B cell (primary cell): ENCODE measurements around the gene TMEM250. TPM values are rescaled to one million over a fixed set of nuclear protein-coding genes. Genes with fewer than 3 reads are reported as not detected.

Source experiments
- ATAC-seq: fragments of 200-7000 bp; cut with Tn5 transposase; one replicate; pipeline ENCODE4 v1.10.0; 2021; ENCODE audit warnings: low read depth, mild to moderate bottlenecking, moderate number of reproducible peaks, moderate library complexity
- CTCF ChIA-PET: fragments of 350-600 bp; sonication (Branson Sonifier 250); formaldehyde crosslinking; loops from one replicate; lab custom pipeline; 2021; ENCODE audit warnings: antibody characterized with exemption, inconsistent platforms; lab: Charles Lee
- POLR2A ChIA-PET: fragments of 350-600 bp; sonication (Branson Sonifier 250); formaldehyde crosslinking; loops from one replicate; lab custom pipeline; 2021; ENCODE audit warnings: antibody characterized with exemption; lab: Charles Lee
- DNase-seq: peaks from one replicate; pipeline ENCODE4 v3.0.0; 2013
- H2AFZ ChIP-seq: 2 replicates; pipeline ENCODE4 v1.6.1; 2012; ENCODE audit warnings: mild to moderate bottlenecking, low read depth, low read length; ENCODE audit not compliant: insufficient read depth, poor library complexity, severe bottlenecking
- H3K27ac ChIP-seq, 2 donors: 1 replicate in 1 of 2; 2 replicates in 1 of 2; pipeline ENCODE4 v1.5.1; 2012 to 2013; ENCODE audit warnings: low read length in 2 of 2, mild to moderate bottlenecking in 2 of 2, moderate library complexity in 1 of 2
- H3K27me3 ChIP-seq, 4 experiments: fragments of 200-600 bp in 1 of 4; sonication (generic) in 1 of 4; replicated peaks in 1 of 4; 1 replicate in 2 of 4; 2 replicates in 2 of 4; pipeline versions ENCODE4 v1.6.1 to v1.7.0; 2013 to 2016; ENCODE audit warnings: low read length in 3 of 4, mild to moderate bottlenecking in 2 of 4, mixed read lengths in 1 of 4, moderate library complexity in 1 of 4; ENCODE audit not compliant: insufficient read depth in 4 of 4, control insufficient read depth in 3 of 4; ENCODE audit errors: control extremely low read depth in 1 of 4
- H3K36me3 ChIP-seq, 2 experiments: replicated peaks in 1 of 2; 1 replicate in 1 of 2; 2 replicates in 1 of 2; pipeline versions ENCODE4 v1.6.1 to v1.7.1; 2013; ENCODE audit warnings: low read length in 1 of 2; ENCODE audit not compliant: insufficient read depth in 2 of 2, control insufficient read depth in 1 of 2; ENCODE audit errors: control extremely low read depth in 1 of 2, extremely low read depth in 1 of 2
- H3K4me1 ChIP-seq, 2 donors: fragments of 200-600 bp in 1 of 2; sonication (generic) in 1 of 2; 1 replicate in 1 of 2; 2 replicates in 1 of 2; pipeline versions ENCODE4 v1.5.1 to v1.6.1; 2013 to 2017; ENCODE audit warnings: low read length in 2 of 2; ENCODE audit not compliant: control insufficient read depth in 2 of 2, insufficient read depth in 2 of 2
- H3K4me2 ChIP-seq: replicated peaks from 2 replicates; pipeline ENCODE3; 2012; ENCODE audit warnings: mild to moderate bottlenecking, low read depth, low read length; ENCODE audit not compliant: poor library complexity, severe bottlenecking
- H3K4me3 ChIP-seq, 5 experiments: fragments of 200-600 bp in 1 of 5; sonication (generic) in 1 of 5; 1 replicate in 3 of 5; 2 replicates in 2 of 5; pipeline versions ENCODE4 v1.5.1 to v1.7.0; 2011 to 2016; ENCODE audit warnings: low read length in 4 of 5, mild to moderate bottlenecking in 4 of 5, low read depth in 2 of 5, control low read depth in 1 of 5, moderate library complexity in 1 of 5; ENCODE audit not compliant: insufficient read depth in 1 of 5; ENCODE audit errors: control extremely low read depth in 1 of 5, extremely low read depth in 1 of 5
- H3K79me2 ChIP-seq: fragments of 200-600 bp; sonication (generic); one replicate; pipeline ENCODE4 v1.6.0; 2016; ENCODE audit warnings: low read length; ENCODE audit not compliant: control insufficient read depth, insufficient read depth
- H3K9ac ChIP-seq: fragments of 200-600 bp; sonication (generic); 2 replicates; pipeline ENCODE4 v1.6.1; 2017; ENCODE audit warnings: mild to moderate bottlenecking, low read length, moderate library complexity
- H3K9me3 ChIP-seq, 3 donors: one replicate each; pipeline versions ENCODE4 v1.6.1 to v1.7.1; 2013; ENCODE audit warnings: low read length in 2 of 3; ENCODE audit not compliant: control insufficient read depth in 2 of 3, insufficient read depth in 1 of 3; ENCODE audit errors: control extremely low read depth in 1 of 3
- H4K20me1 ChIP-seq: 2 replicates; pipeline ENCODE4 v1.6.0; 2012; ENCODE audit warnings: mild to moderate bottlenecking, low read length; ENCODE audit not compliant: insufficient read depth, control insufficient read depth, poor library complexity, severe bottlenecking
- H3K27ac Mint-ChIP-seq: one replicate; pipeline ENCODE4 v1.8.0; 2021; ENCODE audit warnings: mixed read lengths
- H3K27me3 Mint-ChIP-seq: one replicate; pipeline ENCODE4 v1.8.0; 2021; ENCODE audit warnings: mixed read lengths
- H3K4me1 Mint-ChIP-seq: one replicate; pipeline ENCODE4 v1.8.0; 2021; ENCODE audit warnings: mixed read lengths
- H3K4me3 Mint-ChIP-seq: one replicate; pipeline ENCODE4 v1.8.0; 2021; ENCODE audit warnings: mixed read lengths
- H3K9me3 Mint-ChIP-seq: one replicate; pipeline ENCODE4 v1.8.0; 2022; ENCODE audit warnings: mixed read lengths; ENCODE audit not compliant: insufficient read depth
- CTCF ChIP-seq: fragments of 200-600 bp; IDR thresholded peaks from one replicate; pipeline ENCODE4 v1.8.0; 2022; ENCODE audit warnings: antibody characterized with exemption, mild to moderate bottlenecking
- EZH2 ChIP-seq: IDR thresholded peaks from 2 replicates; pipeline ENCODE4 v1.6.1; 2012; ENCODE audit warnings: borderline replicate concordance, low read depth, mild to moderate bottlenecking, moderate library complexity, low read length; ENCODE audit not compliant: insufficient read depth, poor library complexity, severe bottlenecking
- WGBS: methylation state at CpG from one replicate; pipeline ENCODE4 v1.1.5; 2013; ENCODE audit warnings: missing lambda C conversion rate; ENCODE audit not compliant: insufficient coverage; 5-methylcytosine and 5-hydroxymethylcytosine counted together
- intact Hi-C: fragments of 100-400 bp; cut with micrococcal nuclease; formaldehyde crosslinking; loops from one replicate; pipeline ENCODE4 v1.10.0; 2022
- polyA plus RNA-seq: library from polyadenylated mRNA; depleted of rRNA; stranded (reverse); fragments of >200 nt; gene quantifications from 2 replicates; pipeline ENCODE4 v1.2.3, GENCODE V29; 2012
- total RNA-seq, 2 donors: library from RNA; stranded (reverse); fragments of 120-200 nt in 1 of 2; gene quantifications; 1 replicate in 1 of 2; 2 replicates in 1 of 2; pipeline versions ENCODE4 v1.2.3 to v1.2.4, GENCODE V29; 2013 to 2022

TMEM250 gene
- total and polyA plus RNA-seq, 2 donors (not counting 1 experiment from before 2014, with no cell fraction given) = 11.1 to 29.6 TPM

- no peak for DNase-seq
- H3K9ac ChIP-seq = peak within 1 kb of the TSS; percentile 39
Observed at GRCh38 chr9:136095070-136096058, 23.3 kb downstream of the TMEM250 start, which contains the start of gene NACC2. TSS of gene NACC2 (minus strand) at chr9:136095289. CDS start at chr9:136050521, 44,768 bp downstream.

More at GRCh38 chr9:136095070-136096058, 23.3 kb downstream of the TMEM250 start, which contains the start of gene NACC2:
- ChIA-PET CTCF (interaction anchor here (1.5 to 5.1 kb wide), 4 partner anchors 12 to 27 kb away, joined by 4 to 21 read pairs (median 4); no protein-coding TSS in a partner anchor), POLR2A (interaction anchor here (0.5 kb wide), 1 partner anchor 1966 kb away, joined by 3 read pairs; no protein-coding TSS in a partner anchor)
- peaks cover 6% of the 10 kb centered on the region for H3K4me1 Mint-ChIP-seq
- peak within 1 kb of the TSS; percentile 58 for H2AFZ ChIP-seq
- no peaks in the 10 kb centered on the region for H3K9me3 Mint-ChIP-seq
- no peaks in the 10 kb centered on the region for H4K20me1 ChIP-seq
- H3K36me3 ChIP-seq = no peaks in the 10 kb centered on the region
- TF ChIP-seq EZH2 (no peak), CTCF (no peak)
- peak within 1 kb of the TSS; percentile 75 for H3K4me2 ChIP-seq
- no peak within 1 kb of the TSS for H3K27ac Mint-ChIP-seq
- H3K9me3 ChIP-seq = peaks cover 0 to 3% (median 0%) of the 10 kb centered on the region in 3 donors
- peaks cover 10 to 12% of the 10 kb centered on the region in 2 donors for H3K4me1 ChIP-seq
- H3K27me3 Mint-ChIP-seq = peaks cover 22% of the 10 kb centered on the region
- no peaks in the 10 kb centered on the region for H3K79me2 ChIP-seq
- ATAC-seq = peak; percentile 25
- H3K4me3 ChIP-seq = peak within 1 kb of the TSS in 4 of 5 experiments; percentile 15 to 40 (median 36)
- H3K27ac ChIP-seq = no peak within 1 kb of the TSS
- peaks cover 0 to 48% (median 8%) of the 10 kb centered on the region in 4 experiments for H3K27me3 ChIP-seq
- 2% methylated on average over 135 of the region's 143 CpGs for WGBS
- intact Hi-C loops = no loop called here
- H3K4me3 Mint-ChIP-seq = peak within 1 kb of the TSS; percentile 66
